ENCODE data around the gene KRTAP8-1. TPM values are rescaled to one million over a fixed set of nuclear protein-coding genes. Genes with fewer than 3 reads are reported as not detected.

Gene KRTAP8-1
- not detected for total RNA-seq

GRCh38 chr21:30813174-30813573, at the start of gene KRTAP8-1:
Gene KRTAP8-1 (minus strand): TSS chr21:30813274. CDS start chr21:30813220, 54 bp downstream.
- no peak for DNase-seq

GRCh38 chr21:30847627-30848500, 34.8 kb upstream of the KRTAP8-1 start:
- DNase-seq = no peak

GRCh38 chr21:30842990-30843389, 29.9 kb upstream of the KRTAP8-1 start:
- DNase-seq = no peak

- DNase-seq = no peak
These were observed 26.2 kb upstream of the KRTAP8-1 start for GRCh38 chr21:30839304-30839703.

- no peak for DNase-seq
These were observed 25.5 kb upstream of the KRTAP8-1 start for GRCh38 chr21:30838536-30838935.

GRCh38 chr21:30831194-30831765, 18.2 kb upstream of the KRTAP8-1 start:
- no peak for DNase-seq

GRCh38 chr21:30829659-30830058, 16.6 kb upstream of the KRTAP8-1 start, which contains the start of gene KRTAP7-1:
Gene KRTAP7-1 (minus strand): TSS chr21:30829759. CDS start chr21:30829698, 61 bp downstream.
- DNase-seq = no peak

GRCh38 chr21:30818837-30819610, 6.0 kb upstream of the KRTAP8-1 start:
- no peak for DNase-seq

- no peak for DNase-seq
These were observed 12.5 kb downstream of the KRTAP8-1 start for GRCh38 chr21:30800605-30801004.

GRCh38 chr21:30793581-30794314, 19.3 kb downstream of the KRTAP8-1 start:
- DNase-seq = no peak

GRCh38 chr21:30779249-30779648, 33.8 kb downstream of the KRTAP8-1 start:
- DNase-seq = no peak

- no peak for DNase-seq
These were observed 43.2 kb downstream of the KRTAP8-1 start for GRCh38 chr21:30769724-30770431.

Small RNA genes within 50 kb of the gene (small RNA-seq; reads per million reads assigned to genes)
- gene AP000244.1 (ENCODE audit: low replicate concordance) (not detected), gene KRTAP8-2P (ENCODE audit: low replicate concordance) (not detected), gene KRTAP8-3P (ENCODE audit: low replicate concordance) (not detected)

Other genes starting within 250 kb of the KRTAP8-1 start
- not detected for gene KRTAP22-2, start 222.9 kb downstream of the KRTAP8-1 start, total RNA-seq
- not detected for gene KRTAP6-3, start 220.8 kb downstream of the KRTAP8-1 start, total RNA-seq
- not detected for gene KRTAP6-2, start 214.4 kb downstream of the KRTAP8-1 start, total RNA-seq
- not detected for gene KRTAP22-1, start 212.2 kb downstream of the KRTAP8-1 start, total RNA-seq
- not detected for gene KRTAP6-1, start 199.3 kb downstream of the KRTAP8-1 start, total RNA-seq
- not detected for gene KRTAP20-1, start 196.8 kb downstream of the KRTAP8-1 start, total RNA-seq
- not detected for gene KRTAP20-4, start 192.6 kb downstream of the KRTAP8-1 start, total RNA-seq
- not detected for gene KRTAP20-2, start 178.1 kb downstream of the KRTAP8-1 start, total RNA-seq
- gene KRTAP20-3, start 170.4 kb downstream of the KRTAP8-1 start, total RNA-seq = not detected
- not detected for gene KRTAP21-3, start 94.5 kb downstream of the KRTAP8-1 start, total RNA-seq
- not detected for gene KRTAP21-2, start 66.0 kb downstream of the KRTAP8-1 start, total RNA-seq
- gene KRTAP21-1, start 57.8 kb downstream of the KRTAP8-1 start, total RNA-seq = not detected
- not detected for gene KRTAP7-1, start 16.5 kb upstream of the KRTAP8-1 start, total RNA-seq
- gene KRTAP11-1, start 68.3 kb upstream of the KRTAP8-1 start, total RNA-seq = not detected
- not detected for gene KRTAP19-8, start 225.2 kb upstream of the KRTAP8-1 start, total RNA-seq

Data from tongue (tissue), 3 donors.